Memory B cell (primary cell): ENCODE data around the gene ENDOV.

Source experiments
- ATAC-seq: fragments of 150-1000 bp; cut with Tn5 transposase; 2 replicates; pipeline ENCODE4 v1.10.0; 2021; ENCODE audit warnings: low read depth, mild to moderate bottlenecking, moderate library complexity
- DNase-seq, 2 donors: peaks; one replicate each; pipeline ENCODE4 v3.0.0; 2022; ENCODE audit warnings: low spot score in 2 of 2
- H3K27ac Mint-ChIP-seq: one replicate; pipeline ENCODE4 v1.8.0; 2022; ENCODE audit warnings: mild to moderate bottlenecking, moderate library complexity, mixed read lengths
- H3K27me3 Mint-ChIP-seq: one replicate; pipeline ENCODE4 v1.8.0; 2022; ENCODE audit warnings: mixed read lengths
- H3K36me3 Mint-ChIP-seq: one replicate; pipeline ENCODE4 v1.8.0; 2022; ENCODE audit warnings: mild to moderate bottlenecking, mixed read lengths
- H3K4me1 Mint-ChIP-seq: one replicate; pipeline ENCODE4 v1.8.0; 2022; ENCODE audit warnings: mixed read lengths
- H3K4me3 Mint-ChIP-seq: one replicate; pipeline ENCODE4 v1.8.0; 2022; ENCODE audit warnings: mild to moderate bottlenecking, moderate library complexity, mixed read lengths
- H3K9me3 Mint-ChIP-seq: one replicate; pipeline ENCODE4 v1.8.0; 2022; ENCODE audit warnings: mixed read lengths

The ENDOV gene

GRCh38 chr17:80486692-80487091, 71.7 kb downstream of the ENDOV start:
- H3K4me3 Mint-ChIP-seq, result no peak overlapping the region
- no peaks in the 10 kb centered on the region for H3K36me3 Mint-ChIP-seq
- no peak overlapping the region for H3K27ac Mint-ChIP-seq
- DNase-seq, result no peak
- peaks cover 19% of the 10 kb centered on the region for H3K27me3 Mint-ChIP-seq
- H3K4me1 Mint-ChIP-seq, result peaks cover 4% of the 10 kb centered on the region
- H3K9me3 Mint-ChIP-seq, result no peaks in the 10 kb centered on the region
- no peak for ATAC-seq

GRCh38 chr17:80487511-80487910, 72.5 kb downstream of the ENDOV start:
- ATAC-seq, result no peak
- Mint-ChIP-seq H3K9me3 (no peaks in the 10 kb centered on the region), H3K36me3 (no peaks in the 10 kb centered on the region), H3K27ac (no peak overlapping the region), H3K4me3 (no peak overlapping the region), H3K4me1 (peaks cover 4% of the 10 kb centered on the region), H3K27me3 (peaks cover 14% of the 10 kb centered on the region)
- no peak for DNase-seq
